A673 (cell line): Measurements from ENCODE around the gene PRKCH.

Experiments
- CTCF ChIP-seq: fragments of 300-800, 200-600 bp; sonication (generic); conservative IDR thresholded peaks from 2 replicates; pipeline ENCODE4 v1.5.1; 2017; ENCODE audit warnings: low read depth, mild to moderate bottlenecking, antibody characterized with exemption, low read length, moderate library complexity, mixed read lengths
- EZH2 ChIP-seq: fragments of 200-600 bp; sonication (generic); IDR thresholded peaks from 2 replicates; pipeline ENCODE4 v1.6.1; 2017; ENCODE audit warnings: borderline replicate concordance, low read depth, mild to moderate bottlenecking, mixed read lengths, antibody characterized with exemption, low read length; ENCODE audit not compliant: poor library complexity, severe bottlenecking

GRCh38 chr14:61565836-61566536, 244.6 kb downstream of the PRKCH start:
- no peak for TF ChIP-seq CTCF
- TF ChIP-seq EZH2 = no peak
